ENCODE data around the gene CCDC33. TPM values are rescaled to one million over a fixed set of nuclear protein-coding genes. Genes with fewer than 3 reads are reported as not detected.

The CCDC33 gene
- total and polyA plus RNA-seq, 5 donors from 2014 or later: not detected

DNA sequence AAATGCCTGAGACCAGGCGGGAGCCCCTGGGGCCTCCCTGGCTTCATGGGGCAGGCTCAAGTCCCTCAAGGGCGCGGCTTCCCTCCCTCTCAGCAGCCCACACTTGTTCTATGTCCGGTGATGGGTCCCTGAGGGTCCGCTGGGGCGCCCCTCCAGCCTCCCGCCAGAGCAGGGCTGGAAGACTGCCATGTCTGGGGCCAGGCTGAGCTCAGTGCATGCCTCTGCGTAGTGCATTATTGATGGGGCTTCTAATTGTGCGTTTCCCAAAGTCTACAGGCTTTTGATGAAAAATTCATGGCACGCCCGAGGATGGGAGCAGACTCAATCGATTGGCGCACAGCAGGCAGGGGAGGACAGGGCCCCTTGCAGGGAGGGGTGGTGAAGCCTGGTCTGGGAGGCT is 80.0 kb downstream of the CCDC33 start:
- Mint-ChIP-seq H3K27me3 (peaks cover 10% of the 10 kb centered on the region), H3K9me3 (peaks cover 0 to 1% (median 0%) of the 10 kb centered on the region in 7 donors), H3K27ac (peak overlapping the region in 1 of 3 donors; percentile 89), H3K4me3 (no peak overlapping the region), H3K36me3 (no peaks in the 10 kb centered on the region), H3K4me1 (peaks cover 0 to 58% (median 11%) of the 10 kb centered on the region in 4 donors)
- Histone ChIP-seq H3K36me3 (ENCODE audit: control insufficient read depth, insufficient read depth, low read length) (no peaks in the 10 kb centered on the region), H3K9me3 (ENCODE audit: control insufficient read depth in 2 of 2, low read length in 2 of 2) (no peaks in the 10 kb centered on the region), H3K27ac (ENCODE audit: insufficient read depth, low read length, poor library complexity, severe bottlenecking) (no peak overlapping the region), H3K4me3 (ENCODE audit: low read depth, low read length) (no peak overlapping the region), H3K27me3 (ENCODE audit: control insufficient read depth, insufficient read depth, low read length) (no peaks in the 10 kb centered on the region), H3K4me1 (ENCODE audit: control insufficient read depth, insufficient read depth, low read length, poor library complexity, severe bottlenecking) (peaks cover 28% of the 10 kb centered on the region)
- ATAC-seq (ENCODE audit: low read depth in 2 of 2) (no peak), DNase-seq (no peak)

DNA sequence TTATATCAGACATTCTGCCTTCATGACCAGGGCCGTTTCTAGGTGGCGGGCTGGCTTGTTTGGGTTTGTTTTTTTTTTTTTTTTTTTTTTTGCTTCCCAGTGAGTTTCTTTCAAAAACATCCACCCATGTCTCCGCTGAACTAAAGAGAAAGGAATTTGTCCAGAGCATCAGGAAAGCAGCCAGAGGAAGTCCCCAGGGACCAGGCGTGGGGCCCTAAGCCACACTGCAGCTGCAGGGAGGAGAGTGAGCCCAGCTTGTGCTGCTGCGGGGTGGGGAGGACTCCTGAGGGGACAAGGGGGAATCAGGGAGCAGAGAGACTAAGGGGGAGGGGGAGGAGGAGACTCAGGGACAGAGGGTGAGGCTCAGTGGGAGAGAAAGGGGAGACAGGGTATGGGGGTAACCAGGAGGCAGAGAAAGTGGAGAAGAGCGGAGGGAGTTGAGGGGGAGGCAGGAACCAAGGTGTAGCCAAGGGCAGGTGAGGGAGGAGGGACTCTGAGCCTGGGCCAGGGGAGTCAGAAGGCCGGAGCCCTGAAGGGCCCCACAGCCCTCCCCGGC is 81.8 kb downstream of the CCDC33 start:
- peaks cover 0 to 1% (median 0%) of the 10 kb centered on the region in 7 donors for H3K9me3 Mint-ChIP-seq
- Histone ChIP-seq H3K4me1 (ENCODE audit: control insufficient read depth, insufficient read depth, low read length, poor library complexity, severe bottlenecking) (peaks cover 28% of the 10 kb centered on the region), H3K9me3 (ENCODE audit: control insufficient read depth in 2 of 2, low read length in 2 of 2) (no peaks in the 10 kb centered on the region), H3K27ac (ENCODE audit: insufficient read depth, low read length, poor library complexity, severe bottlenecking) (peak overlapping the region; percentile 5), H3K36me3 (ENCODE audit: control insufficient read depth, insufficient read depth, low read length) (no peaks in the 10 kb centered on the region), H3K4me3 (ENCODE audit: low read depth, low read length) (no peak overlapping the region), H3K27me3 (ENCODE audit: control insufficient read depth, insufficient read depth, low read length) (no peaks in the 10 kb centered on the region)
- peaks cover 0 to 58% (median 11%) of the 10 kb centered on the region in 4 donors for H3K4me1 Mint-ChIP-seq
- no peaks in the 10 kb centered on the region for H3K36me3 Mint-ChIP-seq
- H3K27ac Mint-ChIP-seq: peak overlapping the region in 1 of 3 donors; percentile 89
- no peak for ATAC-seq (ENCODE audit: low read depth in 2 of 2)
- no peak for DNase-seq
- H3K27me3 Mint-ChIP-seq: peaks cover 6% of the 10 kb centered on the region
- H3K4me3 Mint-ChIP-seq: no peak overlapping the region

DNA sequence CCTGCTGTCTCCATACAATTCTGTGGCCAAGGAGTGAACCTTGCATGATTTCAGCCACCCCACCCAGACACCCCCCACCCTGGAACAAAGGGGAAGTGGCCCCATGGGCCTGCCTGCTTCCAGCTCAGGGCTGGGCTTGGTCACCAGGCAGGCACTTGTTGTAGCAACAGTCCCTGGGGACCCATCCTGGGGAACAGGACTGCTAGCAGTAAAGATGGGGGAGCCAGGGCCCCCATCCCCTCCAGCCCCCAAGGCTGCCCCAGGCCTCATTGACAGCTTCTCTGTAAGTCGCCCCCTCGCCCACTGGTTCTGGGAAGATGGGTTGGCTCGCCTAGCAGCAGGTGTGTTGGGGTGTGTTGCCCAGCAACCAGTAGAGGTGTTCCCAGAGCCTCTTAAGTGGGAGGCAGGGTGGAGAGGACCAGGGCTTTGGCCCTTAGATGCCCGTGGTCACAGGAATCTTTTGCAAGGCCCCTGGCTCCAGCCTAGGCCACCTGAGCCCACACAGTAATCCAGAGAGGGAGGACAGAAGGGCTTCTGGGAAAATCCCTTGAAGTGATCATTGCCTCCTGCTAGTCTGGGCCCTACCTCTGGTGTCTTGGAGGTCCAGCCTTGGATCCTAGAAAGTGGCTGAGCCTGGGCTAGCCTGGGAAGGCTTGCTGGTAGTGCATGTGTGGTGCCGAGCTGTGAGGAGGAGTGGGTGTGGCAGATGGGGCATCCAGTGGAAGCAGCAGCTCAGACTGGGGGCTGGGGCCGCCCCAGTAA is 82.4 kb downstream of the CCDC33 start:
- H3K9me3 Mint-ChIP-seq: peaks cover 0 to 1% (median 0%) of the 10 kb centered on the region in 7 donors
- Histone ChIP-seq H3K4me3 (ENCODE audit: low read depth, low read length) (no peak overlapping the region), H3K36me3 (ENCODE audit: control insufficient read depth, insufficient read depth, low read length) (no peaks in the 10 kb centered on the region), H3K9me3 (ENCODE audit: control insufficient read depth in 2 of 2, low read length in 2 of 2) (no peaks in the 10 kb centered on the region), H3K4me1 (ENCODE audit: control insufficient read depth, insufficient read depth, low read length, poor library complexity, severe bottlenecking) (peaks cover 28% of the 10 kb centered on the region), H3K27ac (ENCODE audit: insufficient read depth, low read length, poor library complexity, severe bottlenecking) (no peak overlapping the region), H3K27me3 (ENCODE audit: control insufficient read depth, insufficient read depth, low read length) (no peaks in the 10 kb centered on the region)
- H3K27me3 Mint-ChIP-seq: peaks cover 6% of the 10 kb centered on the region
- no peak overlapping the region for H3K27ac Mint-ChIP-seq
- H3K36me3 Mint-ChIP-seq: no peaks in the 10 kb centered on the region
- DNase-seq (no peak), ATAC-seq (ENCODE audit: low read depth in 2 of 2) (no peak)
- no peak overlapping the region for H3K4me3 Mint-ChIP-seq
- H3K4me1 Mint-ChIP-seq: peaks cover 0 to 56% (median 11%) of the 10 kb centered on the region in 4 donors

DNA sequence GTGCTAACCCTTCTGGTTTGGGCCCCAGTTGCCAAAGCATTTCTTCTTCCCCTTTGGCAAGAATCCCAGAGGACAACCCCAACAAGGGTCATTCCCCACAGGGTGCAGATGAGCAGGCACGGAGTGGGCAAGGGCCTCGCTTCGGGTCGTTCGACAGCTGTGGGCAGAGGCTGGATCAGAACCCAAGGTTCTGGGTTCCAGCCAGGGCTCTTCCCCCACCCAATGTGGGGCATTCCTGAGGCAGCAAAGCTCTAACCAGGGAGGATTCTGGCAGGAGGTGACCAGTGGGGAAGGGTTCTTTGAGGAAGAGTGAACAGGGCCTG is 83.0 kb downstream of the CCDC33 start:
- Mint-ChIP-seq H3K4me3 (no peak overlapping the region), H3K4me1 (peaks cover 0 to 51% (median 9%) of the 10 kb centered on the region in 4 donors), H3K36me3 (no peaks in the 10 kb centered on the region), H3K9me3 (peaks cover 0 to 1% (median 0%) of the 10 kb centered on the region in 7 donors), H3K27ac (no peak overlapping the region), H3K27me3 (peaks cover 2% of the 10 kb centered on the region)
- Histone ChIP-seq H3K9me3 (ENCODE audit: control insufficient read depth in 2 of 2, low read length in 2 of 2) (no peaks in the 10 kb centered on the region), H3K27ac (ENCODE audit: insufficient read depth, low read length, poor library complexity, severe bottlenecking) (no peak overlapping the region), H3K36me3 (ENCODE audit: control insufficient read depth, insufficient read depth, low read length) (no peaks in the 10 kb centered on the region), H3K27me3 (ENCODE audit: control insufficient read depth, insufficient read depth, low read length) (no peaks in the 10 kb centered on the region), H3K4me1 (ENCODE audit: control insufficient read depth, insufficient read depth, low read length, poor library complexity, severe bottlenecking) (peaks cover 25% of the 10 kb centered on the region), H3K4me3 (ENCODE audit: low read depth, low read length) (no peak overlapping the region)
- no peak for ATAC-seq (ENCODE audit: low read depth in 2 of 2)
- DNase-seq: no peak

DNA sequence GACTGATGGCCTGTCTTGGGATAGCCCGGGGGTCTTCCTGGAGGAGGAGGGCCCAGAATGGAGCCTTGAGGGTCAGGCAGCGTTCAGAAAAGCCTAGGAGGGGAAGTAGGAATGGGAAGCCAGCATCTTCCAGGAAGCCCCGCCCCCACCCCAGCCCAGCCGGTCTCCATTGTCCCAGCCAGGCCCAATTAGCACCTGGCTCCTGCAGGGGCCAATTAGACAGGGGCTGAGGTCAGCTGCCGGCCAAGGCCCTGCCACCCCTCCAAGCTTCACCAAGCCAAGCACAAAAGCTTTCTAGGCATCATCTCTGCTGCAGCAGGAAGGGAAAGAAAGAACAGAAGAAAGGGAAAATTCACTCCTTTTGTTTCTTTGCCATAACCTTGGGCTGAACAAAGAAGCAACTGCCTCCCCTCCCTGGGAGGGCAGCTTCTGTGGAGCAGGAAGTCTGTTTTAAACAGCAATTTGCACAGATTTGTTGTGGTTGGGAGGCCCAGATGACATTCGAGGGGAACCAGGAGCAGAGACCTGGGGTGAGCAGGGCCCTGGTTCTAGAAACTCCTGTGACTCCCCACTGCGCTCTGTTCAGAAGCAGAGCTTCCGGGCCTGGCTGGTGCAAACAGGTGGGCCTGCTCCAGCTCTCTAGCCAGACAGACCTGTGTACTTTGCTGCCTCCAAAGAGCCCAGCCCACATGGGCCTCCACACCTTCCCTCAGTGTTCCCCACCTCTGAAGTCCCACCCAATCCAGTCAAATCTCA is 83.6 kb downstream of the CCDC33 start:
- H3K36me3 Mint-ChIP-seq: no peaks in the 10 kb centered on the region
- no peak overlapping the region for H3K4me3 ChIP-seq (ENCODE audit: low read depth, low read length)
- peak overlapping the region; percentile 54 to 74 (median 73) for H3K27ac Mint-ChIP-seq
- no peak overlapping the region for H3K4me3 Mint-ChIP-seq
- H3K4me1 Mint-ChIP-seq: peaks cover 0 to 44% (median 7%) of the 10 kb centered on the region in 4 donors
- H3K4me1 ChIP-seq (ENCODE audit: control insufficient read depth, insufficient read depth, low read length, poor library complexity, severe bottlenecking): peaks cover 23% of the 10 kb centered on the region
- H3K9me3 ChIP-seq (ENCODE audit: control insufficient read depth in 2 of 2, low read length in 2 of 2): no peaks in the 10 kb centered on the region
- H3K27me3 Mint-ChIP-seq: no peaks in the 10 kb centered on the region
- ATAC-seq (ENCODE audit: low read depth in 2 of 2): no peak
- H3K36me3 ChIP-seq (ENCODE audit: control insufficient read depth, insufficient read depth, low read length): no peaks in the 10 kb centered on the region
- no peaks in the 10 kb centered on the region for H3K27me3 ChIP-seq (ENCODE audit: control insufficient read depth, insufficient read depth, low read length)
- peaks cover 0 to 1% (median 0%) of the 10 kb centered on the region in 7 donors for H3K9me3 Mint-ChIP-seq
- H3K27ac ChIP-seq (ENCODE audit: insufficient read depth, low read length, poor library complexity, severe bottlenecking): no peak overlapping the region
- peak in 1 of 3 donors; percentile 8 for DNase-seq

DNA sequence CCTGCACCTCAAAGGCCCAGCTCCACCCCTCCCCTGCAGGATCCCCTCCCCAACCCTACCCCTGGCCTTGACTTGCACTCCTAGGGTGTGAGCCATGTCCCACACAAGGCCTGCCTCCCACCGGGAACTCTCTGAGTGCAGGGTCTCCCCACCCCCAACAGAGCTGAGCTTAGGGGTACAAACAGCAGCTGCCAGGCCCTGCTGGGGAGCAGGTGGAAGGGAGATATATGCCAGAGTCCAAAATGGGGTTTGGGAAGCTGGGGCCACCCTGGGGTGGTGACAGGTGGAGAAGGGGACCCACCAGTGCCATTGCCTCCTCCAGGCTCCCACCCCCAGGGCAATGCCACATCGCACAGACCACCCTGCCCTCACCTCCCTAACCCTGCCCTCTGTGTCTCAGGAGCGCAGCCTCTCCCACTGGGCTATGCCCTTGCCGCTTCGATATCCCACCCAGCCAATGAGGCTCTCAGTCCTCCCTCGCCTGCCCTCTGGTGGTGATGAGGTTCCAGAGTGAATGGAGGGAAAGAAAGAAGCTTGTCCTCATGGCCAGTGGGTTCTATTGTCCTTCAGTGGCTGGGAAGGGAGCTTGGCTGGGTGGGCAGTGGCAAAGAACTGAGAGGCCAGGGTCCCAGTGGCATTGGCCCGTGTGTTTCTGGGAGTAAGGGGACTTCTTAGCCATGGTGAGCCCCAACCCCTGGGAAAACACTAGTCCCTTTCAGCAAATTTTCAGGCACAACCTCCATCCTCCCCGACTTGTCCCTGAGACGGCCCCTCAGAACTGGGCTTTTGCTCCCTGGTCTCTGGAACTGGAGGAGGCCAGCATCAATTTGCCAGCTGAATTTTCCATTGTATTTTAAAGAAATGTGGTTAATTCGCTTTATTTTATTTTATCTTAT is 84.5 kb downstream of the CCDC33 start:
- H3K4me3 ChIP-seq (ENCODE audit: low read depth, low read length): no peak overlapping the region
- Mint-ChIP-seq H3K9me3 (peaks cover 0 to 1% (median 0%) of the 10 kb centered on the region in 7 donors), H3K27me3 (no peaks in the 10 kb centered on the region), H3K4me1 (peaks cover 0 to 36% (median 1%) of the 10 kb centered on the region in 4 donors), H3K27ac (peak overlapping the region in 2 of 3 donors; percentile 54 to 73), H3K4me3 (no peak overlapping the region), H3K36me3 (no peaks in the 10 kb centered on the region)
- DNase-seq (peak in 1 of 3 donors; percentile 24), ATAC-seq (ENCODE audit: low read depth in 2 of 2) (no peak)
- H3K9me3 ChIP-seq (ENCODE audit: control insufficient read depth in 2 of 2, low read length in 2 of 2): no peaks in the 10 kb centered on the region
- no peak overlapping the region for H3K27ac ChIP-seq (ENCODE audit: insufficient read depth, low read length, poor library complexity, severe bottlenecking)
- no peaks in the 10 kb centered on the region for H3K27me3 ChIP-seq (ENCODE audit: control insufficient read depth, insufficient read depth, low read length)
- H3K4me1 ChIP-seq (ENCODE audit: control insufficient read depth, insufficient read depth, low read length, poor library complexity, severe bottlenecking): peaks cover 14% of the 10 kb centered on the region
- no peaks in the 10 kb centered on the region for H3K36me3 ChIP-seq (ENCODE audit: control insufficient read depth, insufficient read depth, low read length)

DNA sequence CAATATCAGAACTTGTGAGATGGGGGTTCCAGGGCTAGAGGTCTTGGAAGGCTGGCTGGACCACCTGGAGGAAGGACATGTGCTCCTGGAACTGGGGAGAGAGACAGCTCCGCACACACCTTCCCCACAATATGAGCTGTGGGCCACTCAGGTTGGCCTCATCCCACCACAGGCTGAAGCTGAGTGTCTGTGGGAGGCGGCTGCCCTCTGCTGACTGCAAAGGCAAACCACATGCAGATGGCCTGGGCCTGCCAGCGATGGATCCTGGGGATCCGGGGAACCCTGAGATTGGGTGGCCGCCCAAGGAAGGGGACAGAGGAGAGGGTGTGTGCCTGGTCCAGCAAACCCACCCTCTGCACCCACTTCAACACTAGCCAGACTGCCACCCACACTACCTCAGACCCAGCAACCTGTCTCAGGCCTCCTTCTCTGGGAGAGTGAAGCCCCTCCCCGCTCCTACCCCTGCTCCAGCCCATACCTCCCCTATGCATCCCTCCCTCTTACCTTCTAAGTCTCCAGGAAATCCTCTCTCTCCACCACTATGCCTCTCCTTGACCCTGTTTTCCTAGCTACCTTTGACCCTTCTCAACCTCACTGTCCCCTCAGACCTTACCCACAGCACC is 86.5 kb downstream of the CCDC33 start:
- H3K36me3 ChIP-seq (ENCODE audit: control insufficient read depth, insufficient read depth, low read length): no peaks in the 10 kb centered on the region
- no peak overlapping the region for H3K4me3 ChIP-seq (ENCODE audit: low read depth, low read length)
- Mint-ChIP-seq H3K9me3 (peaks cover 0 to 1% (median 0%) of the 10 kb centered on the region in 7 donors), H3K27ac (no peak overlapping the region), H3K27me3 (no peaks in the 10 kb centered on the region), H3K36me3 (no peaks in the 10 kb centered on the region), H3K4me3 (no peak overlapping the region), H3K4me1 (peaks cover 0 to 23% (median 0%) of the 10 kb centered on the region in 4 donors)
- H3K27ac ChIP-seq (ENCODE audit: insufficient read depth, low read length, poor library complexity, severe bottlenecking): no peak overlapping the region
- no peaks in the 10 kb centered on the region for H3K27me3 ChIP-seq (ENCODE audit: control insufficient read depth, insufficient read depth, low read length)
- peak; percentile 48 to 67 for ATAC-seq (ENCODE audit: low read depth in 2 of 2)
- H3K9me3 ChIP-seq (ENCODE audit: control insufficient read depth in 2 of 2, low read length in 2 of 2): no peaks in the 10 kb centered on the region
- DNase-seq: peak; percentile 37 to 61 (median 57)
- peaks cover 8% of the 10 kb centered on the region for H3K4me1 ChIP-seq (ENCODE audit: control insufficient read depth, insufficient read depth, low read length, poor library complexity, severe bottlenecking)
